ENCODE data around the gene TLCD4.
"Not testable (repeated sequence)": the region's sequence is repeated elsewhere in the genome, so short reads cannot be mapped to it uniquely, and the experiment has no call there.

TLCD4 gene

DNA sequence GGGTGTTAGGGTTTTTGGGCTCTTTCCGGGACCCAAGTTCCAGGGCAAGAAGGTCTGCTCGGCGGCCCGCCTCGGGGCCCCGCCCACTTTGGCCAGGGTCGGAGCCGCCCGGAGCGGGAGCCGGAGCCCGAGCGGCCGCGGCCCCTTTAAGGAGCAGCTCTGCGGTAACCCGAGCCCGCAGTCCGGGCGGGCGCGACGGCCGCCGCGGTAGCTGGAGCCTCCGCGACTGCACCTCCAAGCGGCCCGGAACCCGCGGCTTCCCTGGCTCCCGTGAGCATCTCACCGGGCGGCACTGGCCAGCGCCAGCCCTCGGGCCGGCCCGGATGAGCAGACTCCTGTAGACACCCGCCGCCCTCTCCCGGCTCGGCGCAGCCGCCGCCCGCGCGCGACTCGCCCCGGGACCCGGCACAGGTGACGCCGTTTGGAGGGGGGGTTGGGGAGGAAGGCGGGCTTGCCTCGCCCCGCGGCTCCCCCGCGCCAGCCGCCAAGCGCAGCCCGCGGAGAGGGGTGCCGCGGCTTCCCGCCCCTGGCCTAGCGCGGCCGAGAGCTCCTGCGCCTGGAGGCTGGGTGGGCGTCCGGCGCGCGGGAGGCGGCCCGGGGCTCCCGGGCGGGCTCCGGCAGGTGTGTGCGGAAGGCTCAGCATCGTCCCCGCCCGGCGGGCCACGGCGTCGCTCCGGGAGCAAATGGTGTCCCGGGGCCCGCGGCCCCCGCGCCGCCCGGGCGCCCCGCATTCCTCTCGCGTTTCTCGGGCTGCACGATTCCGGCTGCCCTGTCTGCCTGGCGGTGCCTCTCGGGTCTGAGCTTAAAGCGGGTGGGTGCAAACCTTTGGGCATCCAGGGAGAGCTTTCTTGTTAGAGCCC lies at the start of gene TLCD4:
TSS of gene TLCD4 (plus strand) at position 149 of the 860 bp plus-strand sequence. CDS start 26,547 bp downstream, outside the sequence.
- peak; percentile 31 for DNase-seq

- DNase-seq = no peak
These were observed 49.6 kb upstream of the TLCD4 start for GRCh38 chr1:95067568-95067967.

GRCh38 chr1:95068956-95069709 lies 48.0 kb upstream of the TLCD4 start:
- no peak for DNase-seq

DNA sequence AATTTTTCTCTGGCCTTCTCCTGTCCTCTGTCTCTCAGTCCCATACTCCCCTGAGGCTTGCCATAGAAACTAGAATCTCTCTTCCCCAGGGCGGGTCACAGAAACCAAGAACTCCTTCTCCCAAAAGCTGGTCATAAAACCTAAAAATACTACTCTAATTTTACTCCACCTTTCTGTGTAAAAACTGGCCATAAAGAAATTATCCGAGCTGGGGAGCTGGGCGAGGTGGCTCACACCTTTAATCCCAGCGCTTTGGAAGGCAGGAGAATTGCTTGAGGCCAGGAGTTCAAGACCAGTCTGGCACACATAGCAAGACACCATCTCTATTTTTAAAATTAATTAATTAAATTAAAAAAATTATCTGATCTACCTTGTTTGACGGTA lies 47.5 kb upstream of the TLCD4 start:
- DNase-seq = no peak

DNA sequence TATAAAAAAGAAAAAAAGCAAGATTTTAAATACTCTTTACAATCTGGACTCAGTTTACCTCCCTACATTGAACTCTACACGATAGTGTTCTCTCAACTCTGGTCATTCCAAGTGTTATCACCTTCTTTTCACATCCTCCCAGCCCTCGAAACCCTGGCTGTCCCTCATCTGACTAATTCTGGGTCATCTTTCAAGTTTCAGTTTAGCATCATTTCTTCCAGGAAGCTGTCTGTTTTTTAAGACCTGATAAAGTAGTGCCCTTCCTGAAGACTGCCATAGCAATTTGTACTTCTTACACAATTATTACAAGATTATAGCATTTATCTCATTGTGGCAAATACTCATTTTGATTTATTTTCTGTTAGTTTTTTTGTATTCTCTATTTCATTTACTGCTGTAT lies 45.6 kb upstream of the TLCD4 start:
- no peak for DNase-seq

DNA sequence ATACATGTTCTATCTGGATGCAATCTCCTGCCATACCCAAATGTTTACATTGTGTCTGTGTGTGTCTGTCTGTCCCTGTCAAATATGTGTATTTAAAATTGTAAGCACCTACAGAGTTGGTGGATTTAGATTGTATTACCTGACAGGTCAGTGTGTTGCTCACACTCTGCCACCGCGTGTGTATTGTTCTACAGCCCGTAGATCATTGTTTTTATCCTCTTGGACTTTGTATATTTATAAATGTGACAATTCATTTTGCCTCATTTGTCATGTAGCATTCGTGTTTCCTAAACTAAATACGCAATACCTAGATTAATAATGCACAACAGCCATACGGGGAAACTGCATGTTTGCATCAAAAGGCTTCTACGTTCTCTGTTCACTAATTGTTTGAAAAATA lies 45.0 kb upstream of the TLCD4 start:
- no peak for DNase-seq

- DNase-seq = peak; percentile 93
These were observed 44.4 kb upstream of the TLCD4 start, which contains the start of gene ALG14 for GRCh38 chr1:95072532-95073419. Gene ALG14, minus strand, starts transcription at chr1:95072951. Its CDS starts 53 bp downstream, at chr1:95072898.

DNA sequence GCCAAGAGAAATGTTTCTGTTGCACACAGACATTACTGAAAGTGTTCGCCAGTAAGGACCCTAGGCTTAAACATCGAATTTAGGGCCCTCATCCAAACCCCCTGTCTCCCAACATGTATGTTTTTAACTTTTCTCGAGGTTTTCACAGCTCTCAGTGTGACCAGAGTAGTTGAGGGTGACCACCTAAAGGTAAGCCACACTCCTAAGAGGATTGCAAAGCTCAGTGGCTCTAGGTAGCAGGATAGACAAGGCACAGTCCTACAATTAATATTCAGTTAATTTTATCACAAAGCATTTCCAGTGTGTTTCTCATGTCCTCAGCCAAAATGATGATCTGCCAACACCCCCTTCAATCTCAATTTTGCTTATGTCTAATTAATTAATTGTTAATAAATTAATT lies 43.7 kb upstream of the TLCD4 start:
- DNase-seq = no peak

DNA sequence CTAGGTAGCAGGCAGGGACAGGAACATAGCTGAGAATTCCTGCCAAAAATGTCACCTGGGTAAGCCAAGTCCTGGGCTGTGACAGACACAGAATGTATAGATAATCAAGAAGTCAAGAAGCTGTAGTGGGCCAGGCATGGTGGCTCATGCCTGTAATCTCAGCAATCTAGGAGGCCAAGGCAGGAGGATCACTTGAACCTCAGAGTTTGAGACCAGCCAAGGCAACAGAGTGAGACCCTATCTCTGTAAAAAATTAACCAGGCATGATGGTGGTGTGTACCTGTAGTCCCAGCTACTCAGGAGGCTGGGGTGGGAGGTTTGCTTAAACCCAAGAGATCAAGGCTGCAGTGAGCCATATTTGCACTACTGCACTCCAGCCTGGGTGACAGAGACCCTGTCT lies 41.1 kb upstream of the TLCD4 start:
- DNase-seq = no peak

- DNase-seq = no peak
These were observed 36.7 kb upstream of the TLCD4 start for GRCh38 chr1:95080446-95080845.

DNA sequence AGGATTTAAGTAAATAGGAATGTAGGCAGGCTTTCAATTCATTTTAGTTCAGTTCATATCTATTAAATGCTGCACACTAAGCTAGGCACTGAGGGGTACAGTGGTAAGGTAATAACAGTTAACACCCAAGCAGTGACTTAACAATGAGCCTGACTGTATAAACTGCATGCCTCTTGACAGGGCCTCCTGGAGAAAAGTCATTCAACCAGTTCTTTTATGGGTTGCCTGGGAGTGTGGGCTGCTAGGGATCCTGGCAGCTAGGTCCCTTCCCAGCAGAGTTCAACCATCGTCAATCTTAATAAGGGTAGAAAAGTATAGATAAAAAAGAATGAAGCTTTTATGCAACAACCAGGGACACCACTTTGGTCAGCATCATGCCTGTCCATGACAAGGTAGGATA lies 36.3 kb upstream of the TLCD4 start:
- DNase-seq = no peak

- DNase-seq = peak; percentile 12
These were observed 32.6 kb upstream of the TLCD4 start for GRCh38 chr1:95084317-95085176.

DNA sequence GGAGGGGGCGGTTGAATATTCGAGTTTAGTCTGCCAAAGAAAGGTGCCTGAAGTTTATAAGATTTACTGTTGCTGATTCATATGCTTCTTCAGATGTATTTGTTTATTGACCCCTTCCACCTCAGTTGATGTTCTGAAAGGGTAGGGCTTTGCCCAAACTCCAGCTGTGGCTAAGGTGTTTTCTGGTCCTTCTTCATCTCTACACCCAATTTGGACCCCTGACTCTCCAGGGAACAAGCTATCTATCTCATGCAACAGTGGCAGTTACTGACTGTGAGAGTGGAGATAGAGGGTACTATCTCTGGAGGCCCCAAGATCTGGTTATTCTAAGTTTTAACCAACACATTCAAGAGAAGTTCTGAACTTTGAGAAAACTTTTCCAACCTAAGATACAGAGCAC lies 31.8 kb upstream of the TLCD4 start:
- DNase-seq = no peak

GRCh38 chr1:95086949-95087533 lies 30.1 kb upstream of the TLCD4 start:
- no peak for DNase-seq

- DNase-seq = no peak
These were observed 28.9 kb upstream of the TLCD4 start for GRCh38 chr1:95088303-95088702.

- DNase-seq = no peak
These were observed 27.4 kb upstream of the TLCD4 start for GRCh38 chr1:95089650-95090287.

GRCh38 chr1:95091290-95091689 lies 25.9 kb upstream of the TLCD4 start:
- not testable (repeated sequence) for DNase-seq

DNA sequence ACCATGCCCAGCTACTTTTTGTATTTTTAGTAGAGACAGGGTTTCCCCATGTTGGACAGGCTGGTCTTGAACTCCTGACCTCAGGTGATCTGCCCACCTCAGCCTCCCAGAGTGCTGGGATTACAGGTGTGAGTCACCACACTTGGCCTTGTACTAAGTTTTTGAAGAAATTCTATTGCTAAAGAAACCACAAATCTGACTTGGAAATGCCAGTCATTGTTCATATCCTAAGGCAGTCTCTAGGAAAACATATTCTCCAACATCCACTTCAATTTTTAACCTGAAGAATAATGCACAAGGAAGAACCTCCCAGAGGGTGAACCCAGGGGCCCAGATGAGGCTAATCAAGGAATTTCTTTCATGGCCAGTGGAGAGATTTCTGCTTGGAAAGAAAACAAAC lies 24.3 kb upstream of the TLCD4 start:
- DNase-seq = not testable (repeated sequence)

DNA sequence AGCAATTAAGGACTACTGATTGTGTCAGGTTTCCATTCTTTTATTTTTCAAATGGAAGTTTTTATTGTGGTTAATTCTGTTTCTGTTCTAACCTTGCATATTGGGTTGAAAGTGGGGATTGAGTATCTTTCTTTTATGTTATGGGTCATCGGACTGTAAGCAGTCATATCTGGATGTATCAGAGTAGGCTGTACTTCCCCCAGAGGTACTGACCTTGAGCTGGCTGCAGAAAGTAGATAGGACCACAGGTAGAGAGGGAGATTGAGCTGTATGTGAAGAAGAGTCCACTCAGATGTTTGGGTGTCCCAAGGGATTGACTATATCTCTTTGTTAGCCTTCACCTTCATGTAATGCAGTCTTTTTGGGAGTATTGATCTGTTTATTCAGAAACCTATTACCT lies 23.9 kb upstream of the TLCD4 start:
- no peak for DNase-seq

DNA sequence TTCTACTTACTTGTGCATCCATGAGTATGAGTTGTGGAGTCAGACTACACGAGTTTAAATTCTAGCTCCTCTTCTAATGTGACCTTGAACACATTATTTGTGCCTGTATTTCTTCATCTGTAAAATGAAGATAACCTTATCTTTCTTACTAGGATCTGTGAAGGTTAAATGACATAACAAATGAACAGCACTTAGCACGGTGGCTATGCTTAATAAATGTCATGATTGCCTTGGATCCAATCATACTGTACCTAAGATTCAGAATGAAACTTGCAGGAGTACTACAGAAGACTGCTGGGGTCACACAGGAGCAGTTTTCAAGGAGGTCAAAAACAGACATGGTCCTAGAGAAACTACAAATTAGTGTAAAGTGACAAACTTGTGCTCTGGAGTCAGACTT lies 22.2 kb upstream of the TLCD4 start:
- no peak for DNase-seq

DNA sequence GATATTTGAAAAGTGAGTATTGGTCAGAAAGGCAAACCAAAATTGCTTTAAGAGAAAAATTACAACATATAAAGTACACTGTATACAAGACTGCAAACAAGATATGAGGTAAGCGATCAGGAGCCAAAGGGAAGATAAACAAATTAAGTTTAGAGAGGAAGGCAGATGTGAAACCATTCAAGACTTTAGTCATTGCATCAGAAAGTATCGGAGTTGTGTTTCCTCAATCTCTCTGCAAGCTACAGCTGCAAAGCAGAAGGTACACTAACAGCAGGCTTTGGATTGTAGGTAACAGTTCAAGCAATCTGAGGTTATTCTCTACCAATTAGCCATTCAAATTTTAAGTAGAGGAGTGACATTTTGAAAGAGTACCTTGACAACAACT lies 21.3 kb upstream of the TLCD4 start:
- DNase-seq = no peak
